SK-N-SH treated with all-trans-retinoic acid at 6 μM for 48 hours (cell line): ENCODE data around the gene TGFBR3.

Experiments used
- ATAC-seq: fragments of 200-7000 bp; cut with Tn5 transposase; 3 replicates; pipeline ENCODE4 v1.9.1; 2020; ENCODE audit warnings: mild to moderate bottlenecking, moderate library complexity
- BACH2 ChIP-seq: fragments of 250-450 bp; sonication (Bioruptor Pico); IDR thresholded peaks from 2 replicates; pipeline ENCODE4 v1.9.0; 2021; ENCODE audit warnings: mild to moderate bottlenecking, borderline replicate concordance
- CSDC2 ChIP-seq: fragments of 250-450 bp; sonication (Bioruptor Pico); IDR thresholded peaks from 2 replicates; pipeline ENCODE4 v1.5.0; 2020; ENCODE audit warnings: mild to moderate bottlenecking, moderate library complexity
- CSRNP3 ChIP-seq: fragments of 250-450 bp; sonication (Bioruptor Pico); IDR thresholded peaks from 2 replicates; pipeline ENCODE4 v1.5.1; 2021; ENCODE audit warnings: mild to moderate bottlenecking, moderate library complexity
- ESRRG ChIP-seq: fragments of 250-450 bp; sonication (Bioruptor Pico); IDR thresholded peaks from 2 replicates; pipeline ENCODE4 v1.6.1; 2021; ENCODE audit warnings: mild to moderate bottlenecking
- GLIS3 ChIP-seq: fragments of 250-450 bp; sonication (Bioruptor Pico); IDR thresholded peaks from 2 replicates; pipeline ENCODE4 v1.5.0; 2020; ENCODE audit warnings: mild to moderate bottlenecking, moderate library complexity
- PPARA ChIP-seq: fragments of 250-450 bp; sonication (Bioruptor Pico); IDR thresholded peaks from 2 replicates; pipeline ENCODE4 v1.5.0; 2020; ENCODE audit warnings: mild to moderate bottlenecking, borderline replicate concordance
- RARB ChIP-seq: fragments of 250-450 bp; sonication (Bioruptor Pico); IDR thresholded peaks from 2 replicates; pipeline ENCODE4 v1.8.0; 2021; ENCODE audit warnings: mild to moderate bottlenecking, moderate library complexity
- SNAI2 ChIP-seq: fragments of 250-450 bp; sonication (Bioruptor Pico); IDR thresholded peaks from 2 replicates; pipeline ENCODE4 v1.5.0; 2020; ENCODE audit warnings: mild to moderate bottlenecking, moderate library complexity
- TCF4 ChIP-seq: fragments of 250-450 bp; sonication (Bioruptor Pico); IDR thresholded peaks from 2 replicates; pipeline ENCODE4 v1.8.0; 2021; ENCODE audit warnings: mild to moderate bottlenecking, moderate library complexity, borderline replicate concordance
- TOX ChIP-seq: fragments of 250-450 bp; sonication (Bioruptor Pico); IDR thresholded peaks from 2 replicates; pipeline ENCODE4 v1.8.0; 2021; ENCODE audit warnings: mild to moderate bottlenecking, moderate library complexity, borderline replicate concordance
- TSHZ2 ChIP-seq: fragments of 250-450 bp; sonication (Bioruptor Pico); IDR thresholded peaks from 2 replicates; pipeline ENCODE4 v1.5.0; 2020; ENCODE audit warnings: mild to moderate bottlenecking, moderate library complexity
- ZC3H10 ChIP-seq: fragments of 250-450 bp; sonication (Bioruptor Pico); IDR thresholded peaks from 2 replicates; pipeline ENCODE4 v1.5.1; 2021; ENCODE audit warnings: mild to moderate bottlenecking, moderate library complexity
- ZFP3 ChIP-seq: fragments of 250-450 bp; sonication (Bioruptor Pico); IDR thresholded peaks from 2 replicates; pipeline ENCODE4 v1.5.0; 2020; ENCODE audit warnings: mild to moderate bottlenecking, moderate library complexity
- ZNF565 ChIP-seq: fragments of 450-650 bp; formaldehyde crosslinking; conservative IDR thresholded peaks from 2 replicates; pipeline ENCODE4 v1.5.0; 2020; ENCODE audit warnings: low read depth, mild to moderate bottlenecking, moderate library complexity
- TF ChIP-seq, protein P1 (sequence below): fragments of 250-450 bp; sonication (Bioruptor Pico); IDR thresholded peaks from 2 replicates; pipeline ENCODE4 v1.5.1; 2020; ENCODE audit warnings: low read depth, mild to moderate bottlenecking, moderate library complexity
- TF ChIP-seq, protein P2 (sequence below): fragments of 250-450 bp; sonication (Bioruptor Pico); IDR thresholded peaks from 2 replicates; pipeline ENCODE4 v1.8.0; 2020; ENCODE audit warnings: mild to moderate bottlenecking, moderate library complexity, borderline replicate concordance
- TF ChIP-seq, protein P3 (sequence below): fragments of 250-450 bp; sonication (Bioruptor Pico); IDR thresholded peaks from 2 replicates; pipeline ENCODE4 v1.8.0; 2021; ENCODE audit warnings: low read depth, mild to moderate bottlenecking, moderate library complexity, borderline replicate concordance

Gene TGFBR3

DNA sequence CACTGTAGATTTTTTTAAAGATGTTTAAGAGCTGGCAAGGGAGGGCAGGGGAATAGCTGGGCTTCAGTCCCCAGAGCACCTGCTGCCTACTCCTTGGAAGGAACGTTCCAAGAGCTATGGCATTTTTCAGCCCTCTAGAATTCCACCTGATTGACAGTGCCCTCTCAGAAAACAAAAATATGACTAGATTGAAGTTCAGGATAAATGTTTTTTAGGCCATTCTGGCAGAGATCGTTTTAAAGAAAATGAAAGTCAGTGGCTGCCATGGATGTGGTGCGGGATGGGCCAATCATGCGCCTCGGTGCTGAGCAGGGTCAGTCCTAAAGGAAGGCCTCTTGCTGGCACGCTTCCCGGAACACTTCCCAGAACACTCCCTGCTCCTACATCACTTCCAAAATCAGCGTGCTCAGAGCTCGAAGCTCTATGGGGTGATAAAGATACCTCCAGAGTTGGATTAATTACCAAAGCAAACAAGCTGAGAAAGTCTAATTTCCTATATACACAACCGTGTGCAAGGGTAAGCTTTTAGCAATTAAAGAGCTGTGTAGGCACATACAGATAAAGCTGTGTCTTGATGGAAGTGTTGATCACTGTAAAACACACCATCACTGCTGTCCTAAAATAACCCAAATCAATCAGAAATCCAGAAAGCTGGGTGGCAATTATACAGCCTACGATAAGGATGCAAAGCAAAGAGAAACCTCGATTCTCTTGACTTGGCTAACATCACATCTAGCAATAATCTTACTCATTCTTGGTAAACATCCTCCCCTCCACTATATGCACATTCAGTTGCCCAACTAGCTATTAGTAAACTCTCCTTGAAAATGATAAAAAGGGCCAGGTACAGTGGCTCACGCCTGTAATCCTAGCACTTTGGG is 34.6 kb downstream of the TGFBR3 start:
- no peak for TF ChIP-seq SNAI2 (CRISPR knock-in tag)
- no peak for TF ChIP-seq PPARA (CRISPR knock-in tag)
- no peak for TF ChIP-seq CSRNP3 (CRISPR knock-in tag)
- TF ChIP-seq, protein P1, sequence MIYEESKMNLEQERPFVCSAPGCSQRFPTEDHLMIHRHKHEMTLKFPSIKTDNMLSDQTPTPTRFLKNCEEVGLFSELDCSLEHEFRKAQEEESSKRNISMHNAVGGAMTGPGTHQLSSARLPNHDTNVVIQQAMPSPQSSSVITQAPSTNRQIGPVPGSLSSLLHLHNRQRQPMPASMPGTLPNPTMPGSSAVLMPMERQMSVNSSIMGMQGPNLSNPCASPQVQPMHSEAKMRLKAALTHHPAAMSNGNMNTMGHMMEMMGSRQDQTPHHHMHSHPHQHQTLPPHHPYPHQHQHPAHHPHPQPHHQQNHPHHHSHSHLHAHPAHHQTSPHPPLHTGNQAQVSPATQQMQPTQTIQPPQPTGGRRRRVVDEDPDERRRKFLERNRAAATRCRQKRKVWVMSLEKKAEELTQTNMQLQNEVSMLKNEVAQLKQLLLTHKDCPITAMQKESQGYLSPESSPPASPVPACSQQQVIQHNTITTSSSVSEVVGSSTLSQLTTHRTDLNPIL (CRISPR knock-in tag): no peak
- TF ChIP-seq ZFP3 (CRISPR knock-in tag): no peak
- no peak for TF ChIP-seq ZNF565 (CRISPR knock-in tag)
- no peak for TF ChIP-seq TOX (CRISPR knock-in tag)
- no peak for TF ChIP-seq TCF4
- TF ChIP-seq GLIS3: no peak
- peak; percentile 75 for ATAC-seq

GRCh38 chr1:91850708-91851107 is 35.2 kb downstream of the TGFBR3 start:
- no peak for ATAC-seq
- TF ChIP-seq, protein P2, sequence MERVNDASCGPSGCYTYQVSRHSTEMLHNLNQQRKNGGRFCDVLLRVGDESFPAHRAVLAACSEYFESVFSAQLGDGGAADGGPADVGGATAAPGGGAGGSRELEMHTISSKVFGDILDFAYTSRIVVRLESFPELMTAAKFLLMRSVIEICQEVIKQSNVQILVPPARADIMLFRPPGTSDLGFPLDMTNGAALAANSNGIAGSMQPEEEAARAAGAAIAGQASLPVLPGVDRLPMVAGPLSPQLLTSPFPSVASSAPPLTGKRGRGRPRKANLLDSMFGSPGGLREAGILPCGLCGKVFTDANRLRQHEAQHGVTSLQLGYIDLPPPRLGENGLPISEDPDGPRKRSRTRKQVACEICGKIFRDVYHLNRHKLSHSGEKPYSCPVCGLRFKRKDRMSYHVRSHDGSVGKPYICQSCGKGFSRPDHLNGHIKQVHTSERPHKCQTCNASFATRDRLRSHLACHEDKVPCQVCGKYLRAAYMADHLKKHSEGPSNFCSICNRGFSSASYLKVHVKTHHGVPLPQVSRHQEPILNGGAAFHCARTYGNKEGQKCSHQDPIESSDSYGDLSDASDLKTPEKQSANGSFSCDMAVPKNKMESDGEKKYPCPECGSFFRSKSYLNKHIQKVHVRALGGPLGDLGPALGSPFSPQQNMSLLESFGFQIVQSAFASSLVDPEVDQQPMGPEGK (CRISPR knock-in tag): no peak
- TF ChIP-seq CSDC2 (CRISPR knock-in tag) (no peak), PPARA (CRISPR knock-in tag) (no peak), TSHZ2 (CRISPR knock-in tag) (no peak), RARB (no peak), TOX (CRISPR knock-in tag) (no peak), ZNF565 (CRISPR knock-in tag) (no peak), ESRRG (no peak), BACH2 (no peak), GLIS3 (no peak)
- TF ChIP-seq, protein P1 (CRISPR knock-in tag): no peak
- TF ChIP-seq, protein P3, sequence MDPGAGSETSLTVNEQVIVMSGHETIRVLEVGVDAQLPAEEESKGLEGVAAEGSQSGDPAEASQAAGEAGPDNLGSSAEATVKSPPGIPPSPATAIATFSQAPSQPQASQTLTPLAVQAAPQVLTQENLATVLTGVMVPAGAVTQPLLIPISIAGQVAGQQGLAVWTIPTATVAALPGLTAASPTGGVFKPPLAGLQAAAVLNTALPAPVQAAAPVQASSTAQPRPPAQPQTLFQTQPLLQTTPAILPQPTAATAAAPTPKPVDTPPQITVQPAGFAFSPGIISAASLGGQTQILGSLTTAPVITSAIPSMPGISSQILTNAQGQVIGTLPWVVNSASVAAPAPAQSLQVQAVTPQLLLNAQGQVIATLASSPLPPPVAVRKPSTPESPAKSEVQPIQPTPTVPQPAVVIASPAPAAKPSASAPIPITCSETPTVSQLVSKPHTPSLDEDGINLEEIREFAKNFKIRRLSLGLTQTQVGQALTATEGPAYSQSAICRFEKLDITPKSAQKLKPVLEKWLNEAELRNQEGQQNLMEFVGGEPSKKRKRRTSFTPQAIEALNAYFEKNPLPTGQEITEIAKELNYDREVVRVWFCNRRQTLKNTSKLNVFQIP (CRISPR knock-in tag): no peak

DNA sequence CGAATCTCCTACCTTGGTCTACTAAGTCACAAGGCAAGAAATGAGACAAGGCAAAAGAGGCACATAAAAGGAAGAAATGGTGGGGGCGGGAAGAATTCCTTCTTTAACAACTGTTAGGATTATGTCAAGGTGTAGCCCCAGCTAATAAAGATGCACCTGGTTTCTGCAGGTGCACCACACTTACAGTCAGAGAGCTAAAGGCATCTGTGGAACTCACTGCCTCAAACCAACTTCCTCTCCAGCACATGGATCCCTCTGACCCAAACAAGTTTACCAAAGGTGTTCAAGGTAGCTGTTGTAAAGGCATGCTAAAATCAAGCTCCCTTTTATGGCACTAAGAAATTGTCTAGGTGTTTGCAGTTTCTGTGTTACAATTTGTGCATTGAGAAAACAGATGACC is 38.1 kb downstream of the TGFBR3 start:
- ATAC-seq: no peak
- TF ChIP-seq CSRNP3 (CRISPR knock-in tag): no peak
- TF ChIP-seq GLIS3: no peak
- TF ChIP-seq, protein P3 (CRISPR knock-in tag): no peak
- TF ChIP-seq RARB: no peak
- no peak for TF ChIP-seq ZFP3 (CRISPR knock-in tag)
- TF ChIP-seq SNAI2 (CRISPR knock-in tag): no peak
- TF ChIP-seq ZC3H10 (CRISPR knock-in tag): no peak
- no peak for TF ChIP-seq TSHZ2 (CRISPR knock-in tag)
- TF ChIP-seq, all 23 proteins: peak for 0
